GM12865 (cell line): ENCODE results near the gene CPEB4.

ENCODE experiments used
- DNase-seq: peaks from one replicate; pipeline ENCODE4 v3.0.0; 2010; ENCODE audit warnings: low read depth
- H3K4me3 ChIP-seq: 2 replicates; pipeline ENCODE4 v1.5.1; 2011; ENCODE audit warnings: mild to moderate bottlenecking, low read depth, low read length, control low read depth
- TF ChIP-seq, protein P1 (sequence below): IDR thresholded peaks from 2 replicates; pipeline ENCODE4 v1.5.1; 2011; ENCODE audit warnings: low read length, control low read depth, low read depth, inconsistent platforms; ENCODE audit not compliant: insufficient read depth; ENCODE audit errors: missing control alignments

The CPEB4 gene

DNA sequence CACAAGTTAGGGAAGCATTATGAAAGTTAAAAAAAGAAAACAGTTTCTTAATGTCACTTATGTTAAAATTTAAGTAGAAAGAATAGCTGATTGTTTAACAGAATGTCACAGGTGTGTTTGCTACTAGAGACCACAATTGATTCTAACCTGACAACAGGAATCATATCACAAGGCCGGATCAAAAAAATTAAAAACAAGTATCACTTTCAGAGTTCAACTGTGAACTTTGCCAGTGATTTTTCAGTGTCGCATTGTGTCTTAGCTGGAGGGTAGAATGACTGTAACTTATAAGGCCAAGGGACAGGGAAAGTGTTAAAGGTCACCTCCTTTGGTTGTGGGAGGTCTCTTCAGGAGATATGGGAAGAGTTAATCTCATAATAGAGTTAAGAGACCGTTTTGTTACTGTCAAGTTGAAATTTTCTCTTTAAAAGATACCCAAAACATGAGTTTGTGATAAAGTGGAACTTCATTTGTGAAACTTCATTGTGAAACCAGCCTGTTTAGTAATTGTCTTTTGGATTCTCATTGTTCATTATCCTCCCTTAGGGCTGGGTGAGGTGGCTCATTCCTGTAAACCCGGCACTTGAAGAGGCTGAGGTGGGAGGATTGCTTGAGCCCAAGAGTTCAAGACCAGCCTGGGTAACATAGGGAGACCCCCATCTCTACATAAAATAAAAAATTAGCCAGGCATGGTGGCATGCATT is 40.9 kb downstream of the CPEB4 start:
- TF ChIP-seq, protein P1, sequence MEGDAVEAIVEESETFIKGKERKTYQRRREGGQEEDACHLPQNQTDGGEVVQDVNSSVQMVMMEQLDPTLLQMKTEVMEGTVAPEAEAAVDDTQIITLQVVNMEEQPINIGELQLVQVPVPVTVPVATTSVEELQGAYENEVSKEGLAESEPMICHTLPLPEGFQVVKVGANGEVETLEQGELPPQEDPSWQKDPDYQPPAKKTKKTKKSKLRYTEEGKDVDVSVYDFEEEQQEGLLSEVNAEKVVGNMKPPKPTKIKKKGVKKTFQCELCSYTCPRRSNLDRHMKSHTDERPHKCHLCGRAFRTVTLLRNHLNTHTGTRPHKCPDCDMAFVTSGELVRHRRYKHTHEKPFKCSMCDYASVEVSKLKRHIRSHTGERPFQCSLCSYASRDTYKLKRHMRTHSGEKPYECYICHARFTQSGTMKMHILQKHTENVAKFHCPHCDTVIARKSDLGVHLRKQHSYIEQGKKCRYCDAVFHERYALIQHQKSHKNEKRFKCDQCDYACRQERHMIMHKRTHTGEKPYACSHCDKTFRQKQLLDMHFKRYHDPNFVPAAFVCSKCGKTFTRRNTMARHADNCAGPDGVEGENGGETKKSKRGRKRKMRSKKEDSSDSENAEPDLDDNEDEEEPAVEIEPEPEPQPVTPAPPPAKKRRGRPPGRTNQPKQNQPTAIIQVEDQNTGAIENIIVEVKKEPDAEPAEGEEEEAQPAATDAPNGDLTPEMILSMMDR: no peak
- DNase-seq: no peak

DNA sequence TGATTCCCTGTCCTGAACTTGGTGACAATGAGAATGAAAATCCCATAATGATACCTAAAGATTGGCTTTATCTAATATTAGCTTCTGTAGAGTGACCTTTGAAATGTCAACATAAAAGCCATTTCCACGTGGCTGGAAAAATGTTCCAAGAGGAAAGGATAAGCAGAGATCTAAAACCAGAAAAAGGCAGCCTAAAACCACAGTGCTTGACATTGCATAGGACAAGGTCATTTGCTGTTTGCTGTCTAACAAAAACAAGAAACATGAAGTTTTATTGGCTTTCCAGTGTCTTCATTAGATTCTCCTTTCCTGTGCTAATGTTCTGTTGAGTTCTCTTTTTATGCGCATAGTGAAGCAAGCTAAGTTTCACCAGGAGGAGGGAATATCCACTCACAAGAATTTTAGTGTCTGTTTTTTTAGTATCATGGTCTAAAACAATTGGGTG is 44.6 kb downstream of the CPEB4 start:
- no peak for DNase-seq
- TF ChIP-seq, protein P1: no peak
- no peak overlapping the region for H3K4me3 ChIP-seq

More for the DNA sequence above, 40.9 kb downstream of the CPEB4 start:
- H3K4me3 ChIP-seq: no peak overlapping the region

DNA sequence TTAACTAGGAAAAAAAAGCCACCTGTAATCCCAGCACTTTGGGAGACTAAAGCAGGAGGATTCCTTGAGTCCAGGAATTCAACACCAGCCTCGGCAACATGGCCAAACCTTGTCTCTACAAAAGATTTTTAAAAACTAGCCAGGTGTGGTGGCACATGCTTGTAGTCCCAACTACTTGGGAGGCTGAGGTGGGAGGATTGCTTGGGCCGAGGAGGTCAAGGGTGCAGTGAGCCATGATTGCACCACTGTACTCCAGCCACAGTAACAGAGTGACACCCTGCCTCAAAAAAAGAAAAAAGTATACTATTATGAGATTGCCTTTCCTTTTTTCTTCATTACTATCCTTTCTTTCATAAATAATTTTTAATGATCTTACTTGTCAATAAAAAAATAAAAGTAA is 45.8 kb downstream of the CPEB4 start:
- TF ChIP-seq, protein P1: no peak
- H3K4me3 ChIP-seq: no peak overlapping the region
- DNase-seq: no peak

DNA sequence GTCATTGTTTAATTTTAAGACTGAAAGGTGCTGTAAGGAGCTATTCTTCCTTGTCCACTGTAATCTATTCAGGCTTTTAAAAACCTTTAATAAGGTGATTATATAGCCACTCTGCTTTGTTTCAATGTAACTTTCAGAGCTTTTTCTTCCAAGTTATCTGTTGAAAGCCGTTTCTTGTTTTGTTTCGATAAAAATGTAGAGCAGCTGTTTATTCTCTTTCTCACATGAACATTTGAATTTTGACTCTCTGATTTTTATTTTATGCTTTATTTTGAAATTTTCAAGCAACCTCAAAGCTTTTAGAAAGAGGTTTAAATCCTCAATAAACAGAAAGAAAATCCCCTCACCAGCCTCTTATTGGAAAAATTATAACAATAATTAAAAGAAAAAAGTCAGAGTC is 47.2 kb downstream of the CPEB4 start:
- no peak overlapping the region for H3K4me3 ChIP-seq
- no peak for DNase-seq
- TF ChIP-seq, protein P1: no peak

DNA sequence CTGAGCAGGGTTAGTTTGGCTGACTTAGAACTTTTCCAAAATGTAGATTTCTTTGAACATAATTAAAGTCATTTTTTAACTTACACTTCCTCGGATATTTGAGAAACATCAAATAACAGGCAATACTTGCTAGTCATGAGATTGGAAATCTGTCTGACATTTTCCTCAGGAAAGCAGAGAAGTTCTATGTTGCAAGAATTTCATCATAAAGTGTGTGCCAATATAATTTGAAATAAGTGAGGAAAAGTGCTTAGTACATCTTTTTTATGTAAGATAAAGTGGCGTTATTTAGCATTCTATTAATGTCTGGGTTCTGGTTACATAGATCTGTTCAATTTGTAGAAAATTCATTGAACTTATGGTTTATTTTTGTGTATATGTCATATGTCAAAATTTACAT is 52.1 kb downstream of the CPEB4 start:
- TF ChIP-seq, protein P1: no peak
- no peak for DNase-seq
- H3K4me3 ChIP-seq: no peak overlapping the region

DNA sequence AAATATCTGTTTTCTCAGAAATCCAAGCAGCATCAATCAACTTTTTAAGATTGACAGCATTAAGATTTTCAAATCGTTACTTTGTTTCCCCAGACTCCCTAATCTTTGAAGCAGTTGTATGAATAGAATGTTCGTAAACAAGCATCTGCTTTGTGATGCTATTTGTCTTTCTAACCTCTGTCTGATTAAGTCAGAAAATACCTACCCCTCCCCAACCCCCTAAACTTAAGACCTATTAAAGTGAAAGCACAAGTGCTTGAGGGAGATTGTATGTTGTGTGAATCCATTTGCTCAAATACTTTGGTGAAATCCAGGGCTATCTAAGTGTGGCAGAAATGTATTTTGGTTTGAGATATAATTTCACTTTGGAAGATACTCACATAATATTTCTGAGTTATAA is 53.0 kb downstream of the CPEB4 start:
- DNase-seq: no peak
- TF ChIP-seq, protein P1: no peak
- H3K4me3 ChIP-seq: no peak overlapping the region
